ENCODE data around the gene CCDC158. TPM values are rescaled to one million over a fixed set of nuclear protein-coding genes. Genes with fewer than 3 reads are reported as not detected.
"Not testable (repeated sequence)": the region's sequence is repeated elsewhere in the genome, so short reads cannot be mapped to it uniquely, and the experiment has no call there.

Gene CCDC158
- total RNA-seq, 1 donor from 2014 or later, result not detected

GRCh38 chr4:76300012-76300411 is 120.9 kb downstream of the CCDC158 start:
- peaks cover 31% of the 10 kb centered on the region for H3K9me3 Mint-ChIP-seq
- peaks cover 6% of the 10 kb centered on the region for H3K27me3 Mint-ChIP-seq (ENCODE audit: insufficient read depth)
- H3K36me3 Mint-ChIP-seq (ENCODE audit: low read depth), result peaks cover 6% of the 10 kb centered on the region
- H3K27ac Mint-ChIP-seq, result no peak overlapping the region
- no peak for DNase-seq (ENCODE audit: low spot score)
- intact Hi-C loops (cut with micrococcal nuclease), result loop anchor here (5.0 to 10.0 kb wide), 7 partner anchors 48 to 1565 kb away; partner anchors contain the start of genes FAM47E, MRPL1, NAAA and RCHY1
- peaks cover 54% of the 10 kb centered on the region for H3K4me1 Mint-ChIP-seq (ENCODE audit: low read depth)
- no peak overlapping the region for H3K4me3 Mint-ChIP-seq

- Mint-ChIP-seq H3K9me3 (peaks cover 31% of the 10 kb centered on the region), H3K4me3 (no peak overlapping the region), H3K27ac (no peak overlapping the region), H3K27me3 (ENCODE audit: insufficient read depth) (peaks cover 6% of the 10 kb centered on the region), H3K4me1 (ENCODE audit: low read depth) (peaks cover 37% of the 10 kb centered on the region), H3K36me3 (ENCODE audit: low read depth) (peaks cover 6% of the 10 kb centered on the region)
- intact Hi-C loops (cut with micrococcal nuclease), result no loop called here
- no peak for DNase-seq (ENCODE audit: low spot score)
Observed at GRCh38 chr4:76298227-76298626, 122.7 kb downstream of the CCDC158 start.

- H3K4me1 Mint-ChIP-seq (ENCODE audit: low read depth), result peaks cover 19% of the 10 kb centered on the region
- no peak for DNase-seq (ENCODE audit: low spot score)
- H3K27ac Mint-ChIP-seq, result no peak overlapping the region
- intact Hi-C loops (cut with micrococcal nuclease), result no loop called here
- H3K9me3 Mint-ChIP-seq, result peaks cover 31% of the 10 kb centered on the region
- peaks cover 8% of the 10 kb centered on the region for H3K27me3 Mint-ChIP-seq (ENCODE audit: insufficient read depth)
- H3K4me3 Mint-ChIP-seq, result no peak overlapping the region
- peaks cover 6% of the 10 kb centered on the region for H3K36me3 Mint-ChIP-seq (ENCODE audit: low read depth)
Observed at GRCh38 chr4:76296286-76296820, 124.6 kb downstream of the CCDC158 start.

- intact Hi-C loops (cut with micrococcal nuclease), result no loop called here
- no peak for DNase-seq (ENCODE audit: low spot score)
- no peaks in the 10 kb centered on the region for H3K36me3 Mint-ChIP-seq (ENCODE audit: low read depth)
- H3K9me3 Mint-ChIP-seq, result peaks cover 29% of the 10 kb centered on the region
- H3K4me1 Mint-ChIP-seq (ENCODE audit: low read depth), result no peaks in the 10 kb centered on the region
- H3K4me3 Mint-ChIP-seq, result no peak overlapping the region
- H3K27ac Mint-ChIP-seq, result no peak overlapping the region
- H3K27me3 Mint-ChIP-seq (ENCODE audit: insufficient read depth), result peaks cover 18% of the 10 kb centered on the region
Observed at GRCh38 chr4:76293772-76294171, 127.2 kb downstream of the CCDC158 start.

- H3K27me3 Mint-ChIP-seq (ENCODE audit: insufficient read depth), result peaks cover 21% of the 10 kb centered on the region
- H3K4me3 Mint-ChIP-seq, result no peak overlapping the region
- H3K9me3 Mint-ChIP-seq, result peaks cover 20% of the 10 kb centered on the region
- no peaks in the 10 kb centered on the region for H3K36me3 Mint-ChIP-seq (ENCODE audit: low read depth)
- intact Hi-C loops (cut with micrococcal nuclease), result no loop called here
- no peak overlapping the region for H3K27ac Mint-ChIP-seq
- no peaks in the 10 kb centered on the region for H3K4me1 Mint-ChIP-seq (ENCODE audit: low read depth)
- no peak for DNase-seq (ENCODE audit: low spot score)
Observed at GRCh38 chr4:76292730-76293129, 128.2 kb downstream of the CCDC158 start.

GRCh38 chr4:76287811-76288210 is 133.1 kb downstream of the CCDC158 start:
- H3K9me3 Mint-ChIP-seq; H3K27ac Mint-ChIP-seq; H3K4me3 Mint-ChIP-seq; H3K36me3 Mint-ChIP-seq (ENCODE audit: low read depth); H3K4me1 Mint-ChIP-seq (ENCODE audit: low read depth); DNase-seq (ENCODE audit: low spot score); intact Hi-C loops (cut with micrococcal nuclease): not testable (repeated sequence)
- H3K27me3 Mint-ChIP-seq (ENCODE audit: insufficient read depth), result peaks cover 39% of the 10 kb centered on the region

GRCh38 chr4:76283900-76284299 is 137.0 kb downstream of the CCDC158 start:
- intact Hi-C loops (cut with micrococcal nuclease), result no loop called here

GRCh38 chr4:76282941-76283689 is 137.8 kb downstream of the CCDC158 start:
- no peaks in the 10 kb centered on the region for H3K4me1 Mint-ChIP-seq (ENCODE audit: low read depth)
- DNase-seq (ENCODE audit: low spot score), result no peak
- H3K4me3 Mint-ChIP-seq, result no peak overlapping the region
- H3K27ac Mint-ChIP-seq, result no peak overlapping the region
- peaks cover 32% of the 10 kb centered on the region for H3K27me3 Mint-ChIP-seq (ENCODE audit: insufficient read depth)
- intact Hi-C loops (cut with micrococcal nuclease), result no loop called here
- no peaks in the 10 kb centered on the region for H3K36me3 Mint-ChIP-seq (ENCODE audit: low read depth)
- H3K9me3 Mint-ChIP-seq, result peaks cover 9% of the 10 kb centered on the region

More at GRCh38 chr4:76283900-76284299, 137.0 kb downstream of the CCDC158 start:
- no peak overlapping the region for H3K27ac Mint-ChIP-seq
- no peaks in the 10 kb centered on the region for H3K36me3 Mint-ChIP-seq (ENCODE audit: low read depth)
- H3K4me1 Mint-ChIP-seq (ENCODE audit: low read depth), result no peaks in the 10 kb centered on the region
- peaks cover 9% of the 10 kb centered on the region for H3K9me3 Mint-ChIP-seq
- H3K4me3 Mint-ChIP-seq, result no peak overlapping the region
- H3K27me3 Mint-ChIP-seq (ENCODE audit: insufficient read depth), result peaks cover 27% of the 10 kb centered on the region
- DNase-seq (ENCODE audit: low spot score), result no peak

GRCh38 chr4:76281594-76281993 is 139.3 kb downstream of the CCDC158 start:
- H3K4me1 Mint-ChIP-seq (ENCODE audit: low read depth); H3K36me3 Mint-ChIP-seq (ENCODE audit: low read depth); intact Hi-C loops (cut with micrococcal nuclease); H3K9me3 Mint-ChIP-seq; DNase-seq (ENCODE audit: low spot score); H3K27ac Mint-ChIP-seq; H3K4me3 Mint-ChIP-seq: not testable (repeated sequence)
- H3K27me3 Mint-ChIP-seq (ENCODE audit: insufficient read depth), result peaks cover 19% of the 10 kb centered on the region

- no peak for DNase-seq (ENCODE audit: low spot score)
- intact Hi-C loops (cut with micrococcal nuclease), result no loop called here
- Mint-ChIP-seq H3K27me3 (ENCODE audit: insufficient read depth) (peaks cover 17% of the 10 kb centered on the region), H3K36me3 (ENCODE audit: low read depth) (no peaks in the 10 kb centered on the region), H3K4me3 (no peak overlapping the region), H3K4me1 (ENCODE audit: low read depth) (no peaks in the 10 kb centered on the region), H3K9me3 (peaks cover 2% of the 10 kb centered on the region), H3K27ac (no peak overlapping the region)
Observed at GRCh38 chr4:76280488-76281441, 140.2 kb downstream of the CCDC158 start.

- H3K27me3 Mint-ChIP-seq (ENCODE audit: insufficient read depth), result peaks cover 19% of the 10 kb centered on the region
- no peak overlapping the region for H3K27ac Mint-ChIP-seq
- H3K36me3 Mint-ChIP-seq (ENCODE audit: low read depth), result no peaks in the 10 kb centered on the region
- DNase-seq (ENCODE audit: low spot score), result no peak
- no peak overlapping the region for H3K4me3 Mint-ChIP-seq
- H3K4me1 Mint-ChIP-seq (ENCODE audit: low read depth), result no peaks in the 10 kb centered on the region
- intact Hi-C loops (cut with micrococcal nuclease), result loop anchor here (1.0 kb wide), 2 partner anchors 99 to 226 kb away; no protein-coding TSS in a partner anchor
- no peaks in the 10 kb centered on the region for H3K9me3 Mint-ChIP-seq
Observed at GRCh38 chr4:76279462-76279861, 141.5 kb downstream of the CCDC158 start.

GRCh38 chr4:76278583-76278982 is 142.4 kb downstream of the CCDC158 start:
- intact Hi-C loops (cut with micrococcal nuclease), result no loop called here
- Mint-ChIP-seq H3K36me3 (ENCODE audit: low read depth) (no peaks in the 10 kb centered on the region), H3K27me3 (ENCODE audit: insufficient read depth) (peaks cover 22% of the 10 kb centered on the region), H3K27ac (no peak overlapping the region), H3K4me3 (no peak overlapping the region), H3K9me3 (no peaks in the 10 kb centered on the region), H3K4me1 (ENCODE audit: low read depth) (no peaks in the 10 kb centered on the region)
- no peak for DNase-seq (ENCODE audit: low spot score)

GRCh38 chr4:76277667-76278066 is 143.3 kb downstream of the CCDC158 start:
- H3K36me3 Mint-ChIP-seq (ENCODE audit: low read depth), result no peaks in the 10 kb centered on the region
- intact Hi-C loops (cut with micrococcal nuclease), result no loop called here
- H3K4me1 Mint-ChIP-seq (ENCODE audit: low read depth), result no peaks in the 10 kb centered on the region
- no peak overlapping the region for H3K27ac Mint-ChIP-seq
- no peaks in the 10 kb centered on the region for H3K9me3 Mint-ChIP-seq
- peaks cover 27% of the 10 kb centered on the region for H3K27me3 Mint-ChIP-seq (ENCODE audit: insufficient read depth)
- no peak overlapping the region for H3K4me3 Mint-ChIP-seq
- DNase-seq (ENCODE audit: low spot score), result no peak
